GM18870 (cell line): ENCODE results near the gene CERS4.

Experiments
- ATAC-seq: cut with Tn5 transposase; IDR thresholded peaks from one replicate; pipeline ENCODE4 v1.9.1; 2021; ENCODE audit warnings: moderate library complexity; ENCODE audit not compliant: unreplicated experiment

CERS4 gene

DNA sequence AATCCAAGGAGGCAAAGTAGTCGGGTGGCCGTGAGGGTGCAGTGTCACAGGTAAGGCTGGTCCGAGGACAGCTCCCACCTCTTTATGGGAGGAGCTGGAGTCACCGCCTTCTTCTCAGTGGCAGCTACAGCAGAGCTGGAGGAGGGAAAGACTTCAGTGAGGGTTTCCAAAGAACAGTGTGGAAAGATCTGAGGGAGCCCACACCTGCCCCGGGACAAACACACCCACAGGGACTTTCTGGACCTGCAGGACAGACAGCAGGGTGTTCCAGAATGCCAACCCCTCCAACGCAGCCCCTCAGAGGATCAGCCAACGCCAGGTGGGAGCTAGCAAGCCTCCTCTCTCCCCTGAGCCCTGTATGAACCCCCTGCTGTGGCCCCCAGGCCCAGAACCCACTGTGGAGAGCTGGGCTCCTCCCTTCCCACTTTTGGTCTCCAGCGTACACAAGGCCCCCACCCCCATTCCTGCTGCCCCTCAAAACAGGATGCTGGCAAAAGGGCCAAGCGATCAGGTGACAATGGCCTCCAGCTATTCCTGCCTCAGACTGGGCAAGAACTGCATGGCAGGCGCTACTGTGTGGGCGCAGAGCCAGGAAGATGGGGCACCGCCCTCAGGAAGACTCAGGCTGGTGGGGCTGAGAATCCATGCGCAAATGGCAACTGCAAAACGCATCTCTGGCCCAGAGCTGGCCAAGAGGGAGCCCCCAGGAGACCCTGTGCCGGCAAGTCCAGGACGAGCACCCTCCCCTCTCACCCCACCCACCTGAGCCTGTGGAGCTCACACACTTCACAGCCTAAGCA is 102.5 kb downstream of the CERS4 start:
- no peak for ATAC-seq
